Loucy (cell line): ENCODE measurements around the gene OSBP.

ENCODE experiments used
- H2AFZ ChIP-seq: fragments of 200-600 bp; sonication (generic); 2 replicates; pipeline ENCODE4 v1.6.0; 2016; ENCODE audit warnings: antibody characterized with exemption, mild to moderate bottlenecking, low read length, moderate library complexity
- H3F3A ChIP-seq: fragments of 200-600 bp; 2 replicates; pipeline ENCODE4 v1.6.0; 2016; ENCODE audit warnings: antibody characterized with exemption, low read depth, mild to moderate bottlenecking
- H3K27me3 ChIP-seq: fragments of 200-600 bp; sonication (generic); 2 replicates; pipeline ENCODE4 v1.6.1; 2014; ENCODE audit warnings: low read length, mild to moderate bottlenecking; ENCODE audit not compliant: insufficient read depth, poor library complexity, severe bottlenecking
- H3K36me3 ChIP-seq: fragments of 200-600 bp; sonication (generic); 2 replicates; pipeline ENCODE4 v1.6.1; 2016; ENCODE audit warnings: low read length; ENCODE audit not compliant: insufficient read depth
- H3K4me1 ChIP-seq: fragments of 200-600 bp; sonication (generic); 2 replicates; pipeline ENCODE4 v1.5.1; 2014; ENCODE audit warnings: low read length, mild to moderate bottlenecking; ENCODE audit not compliant: insufficient read depth, poor library complexity, severe bottlenecking
- H3K4me2 ChIP-seq: fragments of 200-600 bp; sonication (generic); 2 replicates; pipeline ENCODE4 v1.6.0; 2014; ENCODE audit warnings: antibody characterized with exemption, low read length, low read depth, mild to moderate bottlenecking; ENCODE audit not compliant: poor library complexity, severe bottlenecking
- H3K4me3 ChIP-seq: fragments of 200-600 bp; sonication (generic); 2 replicates; pipeline ENCODE4 v1.5.1; 2014; ENCODE audit warnings: low read length, mild to moderate bottlenecking, mixed read lengths; ENCODE audit not compliant: poor library complexity, severe bottlenecking
- H3K79me2 ChIP-seq: fragments of 200-600 bp; sonication (generic); 2 replicates; pipeline ENCODE4 v1.6.1; 2014; ENCODE audit warnings: low read length; ENCODE audit not compliant: insufficient read depth
- H3K9ac ChIP-seq: fragments of 200-600 bp; sonication (generic); 2 replicates; pipeline ENCODE4 v1.6.0; 2014; ENCODE audit warnings: mild to moderate bottlenecking, low read depth, low read length, moderate library complexity; ENCODE audit not compliant: poor library complexity, severe bottlenecking
- H3K9me2 ChIP-seq: fragments of 200-600 bp; sonication (generic); replicated peaks from 2 replicates; pipeline ENCODE4 v1.6.1; 2016; ENCODE audit warnings: low read depth, low read length, mixed read lengths
- H3K9me3 ChIP-seq: fragments of 200-600 bp; sonication (generic); 2 replicates; pipeline ENCODE4 v1.6.1; 2014; ENCODE audit warnings: mild to moderate bottlenecking, antibody characterized with exemption, low read length, low read depth; ENCODE audit not compliant: insufficient read depth
- H4K20me1 ChIP-seq: fragments of 200-600 bp; sonication (generic); 2 replicates; pipeline ENCODE4 v1.6.0; 2014; ENCODE audit warnings: antibody characterized with exemption, low read length, mild to moderate bottlenecking; ENCODE audit not compliant: insufficient read depth, poor library complexity, severe bottlenecking
- EZH2phosphoT487 ChIP-seq: fragments of 200-600 bp; IDR thresholded peaks from 2 replicates; pipeline ENCODE4 v1.6.1; 2018; ENCODE audit warnings: antibody characterized with exemption, mild to moderate bottlenecking, moderate library complexity, borderline replicate concordance
- TF ChIP-seq, protein P1 (sequence below): fragments of 200-600 bp; sonication (generic); conservative IDR thresholded peaks from 2 replicates; pipeline ENCODE4 v1.5.1; 2014; ENCODE audit warnings: mild to moderate bottlenecking, antibody characterized with exemption, low read length

OSBP gene

DNA sequence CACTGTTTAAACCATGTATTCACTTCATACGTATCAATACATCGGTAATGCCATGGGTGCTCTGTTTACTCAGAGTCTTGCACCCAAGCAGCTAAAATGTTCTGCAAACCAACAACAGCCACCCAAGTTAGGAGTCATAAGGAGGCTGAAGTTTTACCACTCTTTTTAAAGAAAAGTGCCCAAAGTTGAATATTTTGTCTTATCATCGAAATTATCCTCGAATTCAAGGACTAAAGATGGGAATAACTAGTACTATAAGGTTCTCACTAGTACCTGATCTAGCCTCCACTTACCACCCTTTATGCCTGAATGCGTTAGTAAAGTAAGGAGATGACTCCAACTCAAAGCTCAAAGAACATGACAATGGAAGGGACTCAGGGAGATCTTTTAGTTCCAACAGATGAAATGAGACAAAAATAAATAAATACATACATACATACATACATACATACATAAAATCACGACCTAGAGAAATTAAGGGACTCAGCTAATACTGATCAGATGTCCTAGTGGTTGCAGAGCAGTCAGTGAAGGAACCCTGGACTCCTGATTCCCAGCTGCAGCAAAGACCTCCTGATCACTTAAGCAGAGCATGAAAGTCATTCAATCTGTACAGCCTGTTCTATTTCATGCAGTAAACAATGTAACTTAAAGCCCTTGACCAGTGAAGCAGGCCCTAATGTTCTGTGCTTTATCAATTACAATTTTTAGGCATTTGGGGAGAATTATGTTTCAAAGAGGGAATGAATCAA lies 7.7 kb downstream of the OSBP start:
- H4K20me1 ChIP-seq, result peaks cover 33% of the 10 kb centered on the region
- TF ChIP-seq, protein P1, sequence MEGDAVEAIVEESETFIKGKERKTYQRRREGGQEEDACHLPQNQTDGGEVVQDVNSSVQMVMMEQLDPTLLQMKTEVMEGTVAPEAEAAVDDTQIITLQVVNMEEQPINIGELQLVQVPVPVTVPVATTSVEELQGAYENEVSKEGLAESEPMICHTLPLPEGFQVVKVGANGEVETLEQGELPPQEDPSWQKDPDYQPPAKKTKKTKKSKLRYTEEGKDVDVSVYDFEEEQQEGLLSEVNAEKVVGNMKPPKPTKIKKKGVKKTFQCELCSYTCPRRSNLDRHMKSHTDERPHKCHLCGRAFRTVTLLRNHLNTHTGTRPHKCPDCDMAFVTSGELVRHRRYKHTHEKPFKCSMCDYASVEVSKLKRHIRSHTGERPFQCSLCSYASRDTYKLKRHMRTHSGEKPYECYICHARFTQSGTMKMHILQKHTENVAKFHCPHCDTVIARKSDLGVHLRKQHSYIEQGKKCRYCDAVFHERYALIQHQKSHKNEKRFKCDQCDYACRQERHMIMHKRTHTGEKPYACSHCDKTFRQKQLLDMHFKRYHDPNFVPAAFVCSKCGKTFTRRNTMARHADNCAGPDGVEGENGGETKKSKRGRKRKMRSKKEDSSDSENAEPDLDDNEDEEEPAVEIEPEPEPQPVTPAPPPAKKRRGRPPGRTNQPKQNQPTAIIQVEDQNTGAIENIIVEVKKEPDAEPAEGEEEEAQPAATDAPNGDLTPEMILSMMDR, result no peak
- TF ChIP-seq EZH2phosphoT487, result no peak
- no peaks in the 10 kb centered on the region for H3K9me3 ChIP-seq
- no peaks in the 10 kb centered on the region for H3K9me2 ChIP-seq
- peak overlapping the region; percentile 6 for H3K4me2 ChIP-seq
- H3K9ac ChIP-seq, result no peak overlapping the region
- H3K79me2 ChIP-seq, result peaks cover 66% of the 10 kb centered on the region
- peaks cover 20% of the 10 kb centered on the region for H3K4me1 ChIP-seq
- H3K4me3 ChIP-seq, result no peak overlapping the region
- H2AFZ ChIP-seq, result no peak overlapping the region
- no peaks in the 10 kb centered on the region for H3K27me3 ChIP-seq
- H3F3A ChIP-seq, result no peaks in the 10 kb centered on the region
- H3K36me3 ChIP-seq, result peaks cover 71% of the 10 kb centered on the region

DNA sequence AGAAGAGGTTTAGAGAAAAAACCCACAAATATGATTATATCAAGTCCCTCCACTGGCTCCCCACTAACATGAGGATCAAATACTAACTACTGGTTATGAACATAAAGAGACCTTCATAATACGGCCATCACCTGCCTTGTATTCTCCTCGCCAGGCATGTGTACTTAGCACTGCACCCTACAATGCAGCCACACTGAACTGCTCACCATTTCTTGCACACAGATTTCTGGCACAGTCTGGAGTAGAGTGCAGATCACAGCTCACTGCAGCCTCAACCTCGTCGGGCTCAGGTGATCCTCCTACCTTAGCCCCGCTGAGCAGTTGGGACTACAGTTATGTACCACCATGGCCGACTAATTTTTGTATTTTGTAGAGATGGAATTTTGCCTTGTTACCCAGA lies 13.1 kb downstream of the OSBP start:
- no peaks in the 10 kb centered on the region for H3K9me2 ChIP-seq
- H3K36me3 ChIP-seq, result peaks cover 94% of the 10 kb centered on the region
- no peaks in the 10 kb centered on the region for H3K9me3 ChIP-seq
- H3K4me2 ChIP-seq, result no peak overlapping the region
- H3K79me2 ChIP-seq, result peaks cover 25% of the 10 kb centered on the region; the same call in 1 of the 2 replicates
- H3F3A ChIP-seq, result no peaks in the 10 kb centered on the region
- H4K20me1 ChIP-seq, result peaks cover 9% of the 10 kb centered on the region
- H3K27me3 ChIP-seq, result no peaks in the 10 kb centered on the region
- no peaks in the 10 kb centered on the region for H3K4me1 ChIP-seq
- H2AFZ ChIP-seq, result no peak overlapping the region
- H3K4me3 ChIP-seq, result no peak overlapping the region
- no peak for TF ChIP-seq EZH2phosphoT487
- TF ChIP-seq, protein P1, result no peak
- H3K9ac ChIP-seq, result no peak overlapping the region

DNA sequence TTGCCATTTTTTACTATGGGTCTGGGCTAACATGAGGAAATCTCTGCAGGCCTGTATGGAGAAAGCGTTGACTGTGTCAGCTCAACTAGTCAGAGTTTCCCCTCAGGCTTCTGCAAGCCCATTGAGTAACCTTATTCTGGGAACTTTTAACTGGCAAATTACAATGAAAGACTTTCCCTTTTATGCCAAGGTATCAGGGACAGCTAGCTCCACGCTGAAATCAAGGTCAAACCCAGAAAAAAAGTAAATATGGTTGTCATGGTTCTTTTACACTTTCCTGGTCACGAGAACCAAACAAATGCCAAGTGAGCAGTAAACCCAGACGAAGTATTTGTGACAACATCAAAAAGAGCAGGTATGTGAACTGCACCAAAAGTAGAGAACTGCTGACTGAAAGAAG lies 13.8 kb downstream of the OSBP start:
- peaks cover 94% of the 10 kb centered on the region for H3K36me3 ChIP-seq
- H3K27me3 ChIP-seq, result no peaks in the 10 kb centered on the region
- H3F3A ChIP-seq, result no peaks in the 10 kb centered on the region
- H3K4me2 ChIP-seq, result no peak overlapping the region
- peaks cover 9% of the 10 kb centered on the region for H4K20me1 ChIP-seq
- no peak for TF ChIP-seq EZH2phosphoT487
- TF ChIP-seq, protein P1, result no peak
- H3K4me1 ChIP-seq, result no peaks in the 10 kb centered on the region
- no peak overlapping the region for H3K4me3 ChIP-seq
- H3K9me3 ChIP-seq, result no peaks in the 10 kb centered on the region
- no peaks in the 10 kb centered on the region for H3K9me2 ChIP-seq
- peaks cover 25% of the 10 kb centered on the region; the same call in 1 of the 2 replicates for H3K79me2 ChIP-seq
- H3K9ac ChIP-seq, result no peak overlapping the region
- H2AFZ ChIP-seq, result no peak overlapping the region
